Activated naive CD8-positive, alpha-beta T cell treated with anti-CD3 and anti-CD28 coated beads, Interleukin-2, amount 10 ng/mL, durations not matched to agents 7 days and 5 days (primary cell): ENCODE results near the gene SNU13. TPM values are rescaled to one million over a fixed set of nuclear protein-coding genes. Genes with fewer than 3 reads are reported as not detected.
A peak's percentile ranks its signal among the peaks of the same experiment; 100 is the strongest.
"Not testable (repeated sequence)": the region's sequence is repeated elsewhere in the genome, so short reads cannot be mapped to it uniquely, and the experiment has no call there.

ENCODE experiments used
- ATAC-seq: fragments of 150-1000 bp; cut with Tn5 transposase; one replicate; pipeline ENCODE4 v1.10.0; 2021; ENCODE audit warnings: low read depth, moderate library complexity
- POLR2A ChIA-PET: fragments of 350-600 bp; sonication (Branson Sonifier 250); formaldehyde crosslinking; loops from one replicate; lab custom pipeline; 2021; ENCODE audit warnings: antibody characterized with exemption; lab: Charles Lee
- DNase-seq: peaks from one replicate; pipeline ENCODE4 v3.0.0; 2021
- H3K27ac Mint-ChIP-seq: one replicate; pipeline ENCODE4 v1.8.0; 2022; ENCODE audit warnings: mild to moderate bottlenecking, mixed read lengths
- H3K27me3 Mint-ChIP-seq: one replicate; pipeline ENCODE4 v1.8.0; 2022; ENCODE audit warnings: mild to moderate bottlenecking, moderate library complexity, mixed read lengths
- H3K36me3 Mint-ChIP-seq: one replicate; pipeline ENCODE4 v1.8.0; 2021; ENCODE audit warnings: mild to moderate bottlenecking, mixed read lengths
- H3K4me1 Mint-ChIP-seq: one replicate; pipeline ENCODE4 v1.8.0; 2021; ENCODE audit warnings: mixed read lengths
- H3K4me3 Mint-ChIP-seq: one replicate; pipeline ENCODE4 v1.8.0; 2022; ENCODE audit warnings: mild to moderate bottlenecking, moderate library complexity, mixed read lengths
- H3K9me3 Mint-ChIP-seq: one replicate; pipeline ENCODE4 v1.8.0; 2021; ENCODE audit warnings: mixed read lengths
- total RNA-seq, 2 experiments: library from RNA; stranded (reverse); gene quantifications; one replicate each; pipeline ENCODE4 v1.2.3, GENCODE V29; 2021

SNU13 gene
- total RNA-seq, 2 experiments from 2014 or later: 150 to 153 TPM

DNA sequence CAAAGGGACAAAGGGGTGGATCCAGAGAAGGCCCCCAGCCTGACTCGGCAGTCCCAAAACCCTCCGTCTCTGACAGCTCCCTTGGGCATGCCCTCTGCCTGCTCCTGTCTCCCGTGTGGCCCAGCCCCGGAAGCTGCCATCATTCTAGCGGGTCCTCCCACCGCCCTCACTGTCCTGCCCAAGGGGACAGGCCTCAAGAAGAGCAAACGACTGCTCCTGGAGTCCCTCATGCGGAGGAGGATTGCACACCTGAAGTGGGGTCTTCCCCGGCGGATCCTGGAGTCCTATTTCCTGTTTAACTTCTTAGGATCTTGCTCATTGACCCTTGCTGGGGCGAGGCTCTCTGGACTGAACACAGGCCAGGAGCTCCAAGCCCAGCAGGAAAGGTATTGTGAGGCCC is 8.0 kb upstream of the SNU13 start:
- POLR2A ChIA-PET: interaction anchor here (1.0 to 3.4 kb wide), 6 partner anchors 8 to 250 kb away, joined by 4 to 20 read pairs (median 8); partner anchors contain the start of genes CCDC134, CENPM and SNU13
- ATAC-seq (no peak), DNase-seq (no peak)
- peaks cover 3% of the 10 kb centered on the region for H3K27me3 Mint-ChIP-seq
- H3K4me3 Mint-ChIP-seq: no peak overlapping the region
- H3K27ac Mint-ChIP-seq: peak overlapping the region; percentile 77
- H3K9me3 Mint-ChIP-seq: peaks cover 1% of the 10 kb centered on the region
- peaks cover 4% of the 10 kb centered on the region for H3K36me3 Mint-ChIP-seq
- peaks cover 11% of the 10 kb centered on the region for H3K4me1 Mint-ChIP-seq

DNA sequence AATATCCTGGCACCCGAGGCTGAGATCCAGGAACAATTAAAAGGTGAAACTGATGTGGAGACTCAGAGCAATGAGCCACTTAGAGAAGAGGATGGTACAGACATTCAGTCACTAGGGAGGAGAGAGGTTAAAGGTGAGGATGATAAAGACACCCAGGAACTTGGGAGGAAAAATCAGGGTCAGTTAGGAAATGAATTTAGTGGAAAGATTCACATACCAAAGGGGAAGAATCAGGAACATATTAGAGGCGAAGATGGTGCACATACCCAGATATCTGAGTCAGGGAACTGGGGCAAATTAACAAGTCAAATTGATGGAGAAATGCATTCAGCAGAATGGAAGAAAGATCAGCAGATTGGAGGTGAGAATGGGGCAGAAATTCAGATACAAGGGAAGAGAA is 6.5 kb upstream of the SNU13 start:
- Mint-ChIP-seq H3K36me3 (peaks cover 8% of the 10 kb centered on the region), H3K27me3 (no peaks in the 10 kb centered on the region), H3K4me3 (no peak overlapping the region), H3K4me1 (peaks cover 12% of the 10 kb centered on the region), H3K9me3 (peaks cover 1% of the 10 kb centered on the region), H3K27ac (no peak overlapping the region)
- POLR2A ChIA-PET: no interaction called here
- DNase-seq (no peak), ATAC-seq (no peak)

DNA sequence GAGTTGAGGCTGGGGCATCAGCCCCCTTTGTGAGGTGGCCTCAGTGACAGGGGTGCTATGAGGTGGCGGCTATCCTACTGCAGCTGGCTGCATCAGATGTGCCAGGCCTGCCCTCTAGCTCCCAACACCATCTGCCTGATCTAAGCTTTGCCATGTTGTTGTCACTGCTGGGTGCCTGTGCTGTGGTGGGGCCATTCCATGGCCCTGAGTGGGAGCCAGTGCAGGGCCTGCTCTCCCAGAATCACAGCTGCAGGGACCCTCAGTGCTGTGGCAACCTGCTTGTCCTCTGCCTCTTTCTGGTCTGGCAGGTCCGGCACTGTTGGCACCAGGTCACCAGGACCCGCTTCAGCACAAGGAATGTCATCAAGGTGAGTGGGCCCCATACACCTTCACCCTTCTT is 1.8 kb upstream of the SNU13 start:
- Mint-ChIP-seq H3K9me3 (no peaks in the 10 kb centered on the region), H3K36me3 (peaks cover 11% of the 10 kb centered on the region), H3K27ac (peak overlapping the region; percentile 65), H3K4me1 (peaks cover 15% of the 10 kb centered on the region), H3K4me3 (peak overlapping the region; percentile 46), H3K27me3 (no peaks in the 10 kb centered on the region)
- POLR2A ChIA-PET: interaction anchor here (1.6 kb wide), 1 partner anchor 101 kb away, joined by 3 read pairs; the partner anchor contains the start of gene PMM1
- DNase-seq: no peak
- no peak for ATAC-seq

DNA sequence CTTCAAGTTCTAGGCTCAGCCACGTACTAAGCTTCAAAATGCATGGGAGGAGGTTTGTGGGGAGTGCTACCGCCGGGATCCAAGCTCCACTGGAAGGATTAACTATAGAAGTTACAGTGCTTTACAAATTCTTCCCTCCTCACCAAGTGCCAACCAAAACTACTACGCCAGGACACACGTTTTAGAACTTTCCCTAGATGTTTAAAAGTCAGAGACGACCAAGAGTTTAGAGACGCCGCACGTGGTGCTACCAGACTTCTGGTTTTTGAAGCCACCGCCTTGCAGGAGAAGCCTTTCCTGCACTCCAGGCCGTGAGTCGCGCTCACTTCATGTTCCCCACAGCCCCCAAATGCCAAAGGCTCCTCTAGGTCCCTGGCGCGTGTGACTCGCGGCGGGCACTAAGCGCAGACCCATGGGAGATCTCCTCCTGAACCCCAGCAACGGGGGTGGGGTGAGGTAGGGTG is 734 bp downstream of the SNU13 start:
- Mint-ChIP-seq H3K4me1 (peaks cover 22% of the 10 kb centered on the region), H3K4me3 (peak overlapping the region; percentile 95), H3K27me3 (no peaks in the 10 kb centered on the region), H3K9me3 (no peaks in the 10 kb centered on the region), H3K27ac (peak overlapping the region; percentile 99), H3K36me3 (peaks cover 11% of the 10 kb centered on the region)
- POLR2A ChIA-PET: interaction anchor here (1.0 to 3.0 kb wide), 9 partner anchors 8 to 253 kb away, joined by 3 to 25 read pairs (median 18); partner anchors contain the start of genes CCDC134, DESI1, MEI1 and SREBF2
- DNase-seq (peak; percentile 48), ATAC-seq (peak; percentile 17)

DNA sequence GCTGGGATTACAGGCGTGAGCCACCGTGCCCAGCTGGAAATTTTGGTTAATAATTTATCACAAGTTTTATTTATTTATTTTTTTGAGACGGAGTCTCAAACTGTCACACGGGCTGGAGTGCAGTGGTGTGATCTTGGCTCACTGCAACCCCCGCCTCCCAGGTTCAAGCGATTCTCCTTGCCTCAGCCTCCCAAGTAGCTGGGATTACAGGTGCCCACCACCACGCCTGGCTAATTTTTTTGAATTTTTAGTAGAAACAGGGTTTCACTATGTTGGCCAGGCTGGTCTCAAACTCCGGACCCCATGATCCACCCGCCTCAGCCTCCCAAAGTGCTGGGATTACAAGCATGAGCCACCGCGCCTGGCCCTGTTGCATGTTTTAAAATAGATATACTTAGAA is 1.8 kb downstream of the SNU13 start:
- Mint-ChIP-seq H3K4me1 (peaks cover 26% of the 10 kb centered on the region), H3K36me3 (peaks cover 13% of the 10 kb centered on the region), H3K4me3 (peak overlapping the region; percentile 95)
- ATAC-seq, H3K27me3 Mint-ChIP-seq, DNase-seq, H3K9me3 Mint-ChIP-seq, H3K27ac Mint-ChIP-seq: not testable (repeated sequence)
- POLR2A ChIA-PET: interaction anchor here (0.5 to 3.0 kb wide), 4 partner anchors 8 to 114 kb away, joined by 3 to 19 read pairs (median 10); partner anchors contain the start of gene CCDC134

DNA sequence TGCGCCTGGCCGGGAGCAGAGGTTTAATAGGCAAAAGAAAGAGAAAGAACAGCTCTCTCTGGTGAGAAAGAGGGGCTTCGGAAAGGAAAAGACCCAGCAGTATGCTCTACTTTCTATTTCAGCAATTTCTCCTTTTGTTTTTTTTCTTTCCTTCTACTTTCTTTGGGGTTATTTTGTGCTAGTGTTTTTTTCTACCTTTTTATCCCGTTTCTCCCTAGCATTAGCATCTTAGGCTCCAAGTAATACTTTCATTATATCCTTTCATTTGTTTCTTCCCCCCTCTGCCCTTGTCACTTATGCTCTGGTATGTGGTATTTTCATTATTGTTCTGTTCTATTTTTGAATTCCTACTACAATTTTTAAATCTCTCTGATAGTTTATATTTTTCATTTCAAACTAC is 4.5 kb downstream of the SNU13 start:
- peaks cover 9% of the 10 kb centered on the region for H3K36me3 Mint-ChIP-seq
- H3K27me3 Mint-ChIP-seq: no peaks in the 10 kb centered on the region
- DNase-seq: no peak
- ATAC-seq: no peak
- POLR2A ChIA-PET: no interaction called here
- no peaks in the 10 kb centered on the region for H3K9me3 Mint-ChIP-seq
- H3K27ac Mint-ChIP-seq: no peak overlapping the region
- no peak overlapping the region for H3K4me3 Mint-ChIP-seq
- H3K4me1 Mint-ChIP-seq: peaks cover 22% of the 10 kb centered on the region

DNA sequence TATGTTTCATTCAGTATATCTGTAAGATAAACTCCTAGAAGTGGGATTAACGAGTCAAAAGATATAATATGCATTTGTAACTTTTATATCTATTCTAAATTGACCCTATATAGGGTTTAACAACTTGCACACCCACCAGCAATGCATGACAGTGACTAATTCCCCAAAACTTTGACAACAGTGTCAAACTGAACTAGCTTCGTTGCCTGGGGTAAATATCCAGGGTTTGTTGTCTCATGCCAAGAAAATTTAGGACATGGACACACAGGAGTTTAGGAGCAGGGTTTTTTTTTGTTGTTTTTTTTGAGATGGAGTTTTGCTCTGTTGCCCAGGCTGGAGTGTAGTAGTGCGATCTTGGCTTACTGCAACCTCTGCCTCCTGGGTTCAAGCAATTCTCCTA is 5.1 kb downstream of the SNU13 start:
- Mint-ChIP-seq H3K27me3 (no peaks in the 10 kb centered on the region), H3K4me3 (no peak overlapping the region), H3K4me1 (peaks cover 22% of the 10 kb centered on the region), H3K9me3 (no peaks in the 10 kb centered on the region), H3K36me3 (peaks cover 8% of the 10 kb centered on the region), H3K27ac (peak overlapping the region; percentile 96)
- no peak for ATAC-seq
- POLR2A ChIA-PET: no interaction called here
- DNase-seq: no peak

DNA sequence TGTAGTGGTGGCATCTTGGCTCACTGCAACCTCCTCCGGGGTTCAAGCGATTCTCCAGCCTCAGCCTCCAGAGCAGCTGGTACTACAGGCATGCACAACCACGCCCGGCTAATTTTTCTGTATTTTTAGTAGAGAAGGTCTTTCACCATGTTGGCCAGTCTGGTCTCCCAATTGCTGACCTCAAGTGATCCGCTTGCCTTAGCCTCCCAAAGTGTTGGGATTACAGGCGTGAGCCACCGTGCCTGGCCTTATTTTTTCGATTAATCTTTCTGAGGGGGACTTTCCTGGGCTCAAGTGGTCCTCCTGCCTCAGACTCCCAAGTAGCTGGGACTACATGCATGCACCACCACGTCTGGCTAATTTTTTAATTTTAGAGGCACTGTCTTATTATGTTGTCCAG is 5.6 kb downstream of the SNU13 start:
- Mint-ChIP-seq H3K36me3 (peaks cover 13% of the 10 kb centered on the region), H3K27ac (peak overlapping the region; percentile 96), H3K27me3 (no peaks in the 10 kb centered on the region), H3K4me3 (peak overlapping the region; percentile 94), H3K4me1 (peaks cover 22% of the 10 kb centered on the region), H3K9me3 (no peaks in the 10 kb centered on the region)
- DNase-seq (no peak), ATAC-seq (no peak)
- POLR2A ChIA-PET: no interaction called here

DNA sequence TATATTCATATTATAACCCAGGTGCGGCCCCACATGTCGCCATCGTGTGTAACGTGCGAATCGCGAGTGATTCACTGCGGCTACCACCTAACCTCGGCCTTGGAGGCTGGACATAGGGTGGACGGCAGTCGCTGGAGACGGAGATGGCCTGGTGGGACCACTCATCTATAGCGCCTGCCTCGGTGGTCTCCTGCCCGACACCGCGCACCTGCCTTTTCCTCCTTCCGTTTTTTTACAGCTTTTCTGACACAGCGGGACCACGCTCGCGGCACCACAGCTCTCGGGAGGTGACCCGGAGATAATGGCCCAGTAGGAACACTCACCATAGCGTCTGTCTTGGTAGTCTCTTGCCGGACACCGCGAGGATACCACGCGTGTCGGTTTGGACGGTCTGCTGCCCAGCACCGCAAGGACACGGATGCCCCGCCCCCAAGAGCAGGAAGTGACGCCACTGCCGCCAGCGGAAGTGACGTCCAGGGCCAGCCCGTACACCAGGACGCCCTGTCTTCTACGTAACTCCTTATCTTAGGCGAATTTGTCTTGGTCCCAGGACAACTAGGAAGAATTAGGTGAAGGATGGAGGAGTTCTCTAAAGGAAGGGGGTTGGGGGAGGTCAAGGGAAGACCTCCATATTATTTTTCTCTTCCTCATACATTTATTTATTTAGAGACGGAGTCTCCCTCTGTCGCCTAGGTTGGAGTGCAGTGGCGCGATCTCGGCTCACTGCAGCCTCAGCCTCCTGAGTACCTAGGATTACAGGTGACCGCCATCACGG is 6.4 kb downstream of the SNU13 start:
- POLR2A ChIA-PET: no interaction called here
- peak overlapping the region; percentile 94 for H3K4me3 Mint-ChIP-seq
- H3K9me3 Mint-ChIP-seq: no peaks in the 10 kb centered on the region
- peaks cover 17% of the 10 kb centered on the region for H3K4me1 Mint-ChIP-seq
- H3K27ac Mint-ChIP-seq: peak overlapping the region; percentile 96
- H3K36me3 Mint-ChIP-seq: peaks cover 16% of the 10 kb centered on the region
- ATAC-seq (peak; percentile 85), DNase-seq (peak; percentile 88)
- H3K27me3 Mint-ChIP-seq: no peaks in the 10 kb centered on the region

DNA sequence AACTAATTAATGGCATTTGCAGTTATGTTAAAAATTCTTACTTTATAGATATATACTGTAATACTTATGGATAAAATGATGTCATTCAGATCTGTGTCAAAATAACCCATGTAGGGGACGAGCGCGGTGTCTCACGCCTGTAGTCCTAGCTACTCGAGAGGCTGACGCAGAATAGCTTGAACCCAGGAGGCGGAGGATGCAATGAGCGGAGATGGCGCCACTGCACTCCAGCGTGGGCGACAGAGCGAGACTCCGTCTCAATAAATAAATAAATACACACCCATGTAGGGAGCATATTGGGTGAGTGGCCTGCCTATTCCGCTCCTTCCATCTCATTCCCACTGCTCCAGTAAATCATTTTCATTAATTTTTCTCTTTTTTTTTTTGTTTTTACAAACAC is 7.1 kb downstream of the SNU13 start:
- Mint-ChIP-seq H3K27ac (peak overlapping the region; percentile 96), H3K27me3 (no peaks in the 10 kb centered on the region), H3K4me1 (peaks cover 16% of the 10 kb centered on the region), H3K36me3 (peaks cover 18% of the 10 kb centered on the region), H3K9me3 (no peaks in the 10 kb centered on the region), H3K4me3 (peak overlapping the region; percentile 94)
- DNase-seq (no peak), ATAC-seq (no peak)
- POLR2A ChIA-PET: no interaction called here

DNA sequence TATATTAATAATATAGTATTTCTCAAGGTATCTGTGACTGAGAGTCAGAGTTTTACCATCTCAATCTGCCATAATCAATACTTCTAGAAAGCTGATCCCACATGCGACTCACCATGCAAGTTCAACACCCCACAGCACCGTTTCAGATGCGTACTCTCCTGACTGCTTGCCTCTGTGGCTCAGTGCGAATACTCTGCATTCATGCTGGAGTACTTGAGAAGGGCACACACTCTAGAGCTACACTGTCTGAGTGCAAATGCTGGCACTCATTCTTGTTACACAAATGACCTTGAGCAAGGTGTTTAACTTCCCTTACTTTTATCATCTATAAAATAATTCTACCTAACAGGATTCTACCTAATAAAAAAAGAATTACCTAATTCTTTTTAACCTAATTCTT is 12.5 kb downstream of the SNU13 start:
- peaks cover 17% of the 10 kb centered on the region for H3K36me3 Mint-ChIP-seq
- no peaks in the 10 kb centered on the region for H3K27me3 Mint-ChIP-seq
- ATAC-seq (no peak), DNase-seq (no peak)
- H3K9me3 Mint-ChIP-seq: no peaks in the 10 kb centered on the region
- peaks cover 4% of the 10 kb centered on the region for H3K4me1 Mint-ChIP-seq
- H3K27ac Mint-ChIP-seq: no peak overlapping the region
- no peak overlapping the region for H3K4me3 Mint-ChIP-seq
- POLR2A ChIA-PET: interaction anchor here (0.5 to 0.7 kb wide), 3 partner anchors 13 to 369 kb away, joined by 4 to 5 read pairs (median 5); partner anchors contain the start of gene SNU13

DNA sequence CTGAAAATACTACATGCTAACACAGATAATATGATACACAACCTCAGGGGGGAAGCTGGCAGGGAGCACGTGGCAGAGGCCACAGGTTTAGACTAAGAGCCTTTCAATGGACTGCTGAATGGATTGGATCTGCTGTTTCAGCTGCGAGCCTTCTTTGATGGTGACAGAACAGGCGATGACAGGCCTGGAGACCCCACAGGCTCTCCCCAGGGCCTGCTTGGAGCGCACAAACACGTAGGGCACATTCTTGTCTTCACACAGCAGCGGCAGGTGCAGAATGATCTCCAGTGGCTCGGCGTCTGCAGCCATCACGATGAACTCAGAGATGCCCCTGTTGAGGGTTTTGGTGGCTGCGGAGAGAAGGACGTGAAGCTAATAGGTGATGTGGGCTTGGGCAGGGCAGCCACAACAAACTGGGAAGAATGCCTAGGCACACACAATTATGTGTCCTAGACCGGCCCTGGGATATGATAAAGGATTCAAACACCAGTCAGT is 13.8 kb downstream of the SNU13 start:
- ATAC-seq: no peak

DNA sequence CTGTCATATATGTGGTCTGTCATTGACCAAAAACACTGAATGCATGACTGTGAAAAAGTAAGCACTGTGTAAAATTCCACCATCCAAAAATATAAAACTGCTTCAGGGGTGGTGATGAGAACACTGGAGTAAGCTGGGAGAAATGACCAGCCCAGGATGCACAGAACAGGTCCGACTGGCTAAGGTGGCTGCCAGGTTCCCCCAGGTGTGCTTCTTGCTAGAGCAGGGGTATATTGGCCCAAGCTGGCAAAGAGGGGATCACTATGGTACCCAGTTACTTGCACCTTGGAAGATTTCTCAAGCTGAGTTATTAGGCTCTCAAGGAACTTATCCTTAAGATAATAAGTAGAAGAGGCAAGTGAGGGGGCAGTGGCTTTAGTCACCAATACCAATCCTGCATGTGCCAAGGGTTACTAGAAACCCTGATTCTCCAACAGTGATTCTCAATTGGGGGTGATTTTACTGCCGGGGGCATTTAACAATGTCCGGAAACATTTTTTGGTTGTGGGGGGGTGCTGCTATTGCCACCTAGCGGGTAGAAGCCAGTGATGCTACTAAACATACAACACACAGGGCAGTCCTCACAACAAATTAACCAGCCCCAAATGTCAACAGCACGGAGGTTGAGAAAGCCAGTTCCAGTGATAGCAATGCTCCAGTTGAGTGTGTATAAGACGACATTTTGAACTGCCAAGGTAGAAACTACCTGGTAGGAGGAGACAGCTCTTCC is 15.7 kb downstream of the SNU13 start:
- Mint-ChIP-seq H3K9me3 (no peaks in the 10 kb centered on the region), H3K36me3 (peaks cover 10% of the 10 kb centered on the region), H3K4me3 (no peak overlapping the region), H3K27ac (no peak overlapping the region), H3K27me3 (no peaks in the 10 kb centered on the region), H3K4me1 (peaks cover 8% of the 10 kb centered on the region)
- POLR2A ChIA-PET: no interaction called here
- DNase-seq (no peak), ATAC-seq (no peak)

More for the DNA sequence above, 13.8 kb downstream of the SNU13 start:
- POLR2A ChIA-PET: interaction anchor here (0.9 to 1.2 kb wide), 2 partner anchors 9 to 14 kb away, joined by 3 read pairs; partner anchors contain the start of gene SNU13
- Mint-ChIP-seq H3K4me1 (peaks cover 4% of the 10 kb centered on the region), H3K9me3 (no peaks in the 10 kb centered on the region), H3K4me3 (no peak overlapping the region), H3K27me3 (no peaks in the 10 kb centered on the region), H3K36me3 (peaks cover 17% of the 10 kb centered on the region), H3K27ac (no peak overlapping the region)
- DNase-seq: no peak
